Aorta (tissue), 5 donors: ENCODE measurements around the gene AR. TPM values are rescaled to one million over a fixed set of nuclear protein-coding genes. Genes with fewer than 3 reads are reported as not detected.

Source experiments
- ATAC-seq: fragments of 200-7000 bp; cut with Tn5 transposase; one replicate; pipeline ENCODE4 v1.9.1; 2022; ENCODE audit warnings: moderate library complexity; ENCODE audit not compliant: low FRiP score
- DNase-seq, 2 donors: peaks; one replicate each; pipeline ENCODE4 v3.0.0-alpha.2; 2020
- H3K27ac ChIP-seq, 2 donors: one replicate each; pipeline ENCODE4 v1.5.1; 2013; ENCODE audit warnings: low read length in 2 of 2, mild to moderate bottlenecking in 2 of 2, moderate library complexity in 2 of 2, control low read depth in 1 of 2, inconsistent platforms in 1 of 2, low read depth in 1 of 2
- H3K27me3 ChIP-seq, 2 donors: one replicate each; pipeline ENCODE4 v1.6.1; 2013; ENCODE audit warnings: control low read depth in 1 of 2, low read length in 1 of 2, mild to moderate bottlenecking in 1 of 2, moderate library complexity in 1 of 2; ENCODE audit not compliant: insufficient read depth in 2 of 2, control insufficient read depth in 1 of 2
- H3K36me3 ChIP-seq, 2 donors: one replicate each; pipeline ENCODE4 v1.6.1; 2013; ENCODE audit warnings: control low read depth in 1 of 2, low read length in 1 of 2, mild to moderate bottlenecking in 1 of 2; ENCODE audit not compliant: insufficient read depth in 2 of 2, control insufficient read depth in 1 of 2
- H3K4me1 ChIP-seq, 2 donors: one replicate each; pipeline ENCODE4 v1.6.1; 2013; ENCODE audit warnings: low read length in 2 of 2, control low read depth in 1 of 2, mild to moderate bottlenecking in 1 of 2, moderate library complexity in 1 of 2; ENCODE audit not compliant: insufficient read depth in 2 of 2, control insufficient read depth in 1 of 2
- H3K4me3 ChIP-seq, 2 donors: one replicate each; pipeline ENCODE4 v1.5.1; 2013; ENCODE audit warnings: low read length in 2 of 2, control low read depth in 1 of 2, mild to moderate bottlenecking in 1 of 2
- H3K9me3 ChIP-seq: one replicate; pipeline ENCODE4 v1.6.1; 2013; ENCODE audit warnings: mild to moderate bottlenecking, low read length; ENCODE audit not compliant: control insufficient read depth
- WGBS, 2 donors: extraction: QIAGEN DNeasy Blood & Tissue Kit; methylation state at CpG; one replicate each; pipeline ENCODE4 v1.1.7; 2013; 5-methylcytosine and 5-hydroxymethylcytosine counted together
- intact Hi-C, 2 donors: fragments of 100-400 bp; cut with DNase I; formaldehyde crosslinking; loops; one replicate each; pipeline versions ENCODE4 v1.14.2 to v1.15.0; 2022
- polyA plus RNA-seq, 2 donors: library from polyadenylated mRNA; stranded (reverse); fragments of 200-250 nt; gene quantifications; one replicate each; pipeline ENCODE4 v1.2.3, GENCODE V29; 2013
- total RNA-seq, 2 donors: library from RNA; stranded (reverse); fragmentation: NEBNext Ultra II Directional; extraction: Animal tissue kit (Norgen Biotek cat#: 25700); gene quantifications; one replicate each; pipeline ENCODE4 v1.2.1, GENCODE V29; 2021
- donor health status: healthy with polysubstance abuse.
- donor health status: Bipolar disorder and iron deficiency.
- donor health status: DM: no; HTN: no; CAD: no.
- donor health status: DM: no; HTN: no; CAD: no.
- donor health status: DM: yes; HTN: yes; CAD: no.

AR gene
- total and polyA plus RNA-seq, 4 donors, result 1.6 to 17.9 (median 8.9) TPM

DNA sequence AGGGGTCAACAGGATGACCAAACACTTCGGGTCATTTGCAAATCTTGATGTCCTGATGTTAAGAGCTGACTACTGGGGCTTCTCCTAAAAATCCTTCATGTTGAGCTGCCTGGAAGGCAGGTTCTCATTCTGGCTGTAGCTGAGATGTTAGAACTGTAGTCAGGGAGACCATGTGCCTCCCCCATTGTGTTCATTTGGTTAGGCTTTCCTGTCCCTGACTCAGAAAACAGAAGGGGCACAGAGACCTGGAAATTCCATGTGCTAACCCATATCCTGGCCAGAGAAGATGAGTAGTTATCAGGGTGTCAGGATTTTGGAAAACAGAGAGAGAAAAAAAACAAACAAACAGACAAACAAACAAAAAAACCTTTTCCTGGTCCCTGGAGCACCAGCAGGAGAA is 177.5 kb downstream of the AR start:
- no peaks in the 10 kb centered on the region for H3K4me1 ChIP-seq
- no peaks in the 10 kb centered on the region for H3K9me3 ChIP-seq
- H3K4me3 ChIP-seq, result no peak overlapping the region
- ATAC-seq, result no peak
- H3K27ac ChIP-seq, result no peak overlapping the region
- DNase-seq, result no peak
- H3K27me3 ChIP-seq, result no peaks in the 10 kb centered on the region
- H3K36me3 ChIP-seq, result peaks cover 0 to 5% of the 10 kb centered on the region in 2 donors
- intact Hi-C loops, result loop anchor here in 1 of 2 donors (10.0 kb wide), 1 partner anchor 177 kb away; the partner anchor contains the start of gene AR
- WGBS, 2 donors, result 76 to 94% methylated on average over 1 of the region's 1 CpG

- 69 to 71% methylated on average over 5 of the region's 5 CpGs for WGBS, 2 donors
- Histone ChIP-seq H3K27ac (no peak overlapping the region), H3K4me1 (no peaks in the 10 kb centered on the region), H3K4me3 (no peak overlapping the region), H3K9me3 (no peaks in the 10 kb centered on the region), H3K36me3 (peaks cover 0 to 5% of the 10 kb centered on the region in 2 donors), H3K27me3 (no peaks in the 10 kb centered on the region)
- no peak for ATAC-seq
- no peak for DNase-seq
- intact Hi-C loops, result loop anchor here in 1 of 2 donors (10.0 kb wide), 1 partner anchor 179 kb away; the partner anchor contains the start of gene AR
These were observed 179.9 kb downstream of the AR start for GRCh38 chrX:67723580-67724351.

DNA sequence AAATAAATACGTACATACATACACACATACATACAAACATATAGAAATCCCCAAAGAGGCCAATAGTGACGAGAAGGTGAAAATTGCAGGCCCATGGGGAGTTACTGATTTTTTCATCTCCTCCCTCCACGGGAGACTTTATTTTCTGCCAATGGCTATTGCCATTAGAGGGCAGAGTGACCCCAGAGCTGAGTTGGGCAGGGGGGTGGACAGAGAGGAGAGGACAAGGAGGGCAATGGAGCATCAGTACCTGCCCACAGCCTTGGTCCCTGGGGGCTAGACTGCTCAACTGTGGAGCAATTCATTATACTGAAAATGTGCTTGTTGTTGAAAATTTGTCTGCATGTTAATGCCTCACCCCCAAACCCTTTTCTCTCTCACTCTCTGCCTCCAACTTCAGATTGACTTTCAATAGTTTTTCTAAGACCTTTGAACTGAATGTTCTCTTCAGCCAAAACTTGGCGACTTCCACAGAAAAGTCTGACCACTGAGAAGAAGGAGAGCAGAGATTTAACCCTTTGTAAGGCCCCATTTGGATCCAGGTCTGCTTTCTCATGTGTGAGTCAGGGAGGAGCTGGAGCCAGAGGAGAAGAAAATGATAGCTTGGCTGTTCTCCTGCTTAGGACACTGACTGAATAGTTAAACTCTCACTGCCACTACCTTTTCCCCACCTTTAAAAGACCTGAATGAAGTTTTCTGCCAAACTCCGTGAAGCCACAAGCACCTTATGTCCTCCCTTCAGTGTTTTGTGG is 180.7 kb downstream of the AR start:
- 41 to 63% methylated on average over 5 of the region's 5 CpGs for WGBS, 2 donors
- intact Hi-C loops, result loop anchor here in 1 of 2 donors (10.0 kb wide), 1 partner anchor 180 kb away; the partner anchor contains the start of gene AR
- H3K27ac ChIP-seq, result no peak overlapping the region

GRCh38 chrX:67725471-67725870 is 181.7 kb downstream of the AR start:
- intact Hi-C loops, result loop anchor here in 1 of 2 donors (10.0 kb wide), 1 partner anchor 181 kb away; the partner anchor contains the start of gene AR
- no peak for DNase-seq
- H3K4me3 ChIP-seq, result no peak overlapping the region
- no peak for ATAC-seq
- peaks cover 0 to 5% of the 10 kb centered on the region in 2 donors for H3K36me3 ChIP-seq
- H3K27me3 ChIP-seq, result no peaks in the 10 kb centered on the region
- no peaks in the 10 kb centered on the region for H3K9me3 ChIP-seq
- no peak overlapping the region for H3K27ac ChIP-seq
- 86 to 97% methylated on average over 2 of the region's 2 CpGs for WGBS, 2 donors
- no peaks in the 10 kb centered on the region for H3K4me1 ChIP-seq

More for the DNA sequence above, 180.7 kb downstream of the AR start:
- no peak overlapping the region for H3K4me3 ChIP-seq
- no peak for ATAC-seq
- H3K27me3 ChIP-seq, result no peaks in the 10 kb centered on the region
- no peaks in the 10 kb centered on the region for H3K9me3 ChIP-seq
- no peak for DNase-seq
- no peaks in the 10 kb centered on the region for H3K4me1 ChIP-seq
- peaks cover 0 to 5% of the 10 kb centered on the region in 2 donors for H3K36me3 ChIP-seq

- Histone ChIP-seq H3K4me3 (no peak overlapping the region), H3K9me3 (no peaks in the 10 kb centered on the region), H3K36me3 (peaks cover 0 to 2% of the 10 kb centered on the region in 2 donors), H3K27ac (no peak overlapping the region), H3K27me3 (no peaks in the 10 kb centered on the region), H3K4me1 (no peaks in the 10 kb centered on the region)
- ATAC-seq (no peak), DNase-seq (no peak)
- intact Hi-C loops, result loop anchor here in 1 of 2 donors (10.0 kb wide), 1 partner anchor 181 kb away; the partner anchor contains the start of gene AR
- 43 to 50% methylated on average over 1 of the region's 1 CpG for WGBS, 2 donors
These were observed 182.2 kb downstream of the AR start for GRCh38 chrX:67726018-67726417.

DNA sequence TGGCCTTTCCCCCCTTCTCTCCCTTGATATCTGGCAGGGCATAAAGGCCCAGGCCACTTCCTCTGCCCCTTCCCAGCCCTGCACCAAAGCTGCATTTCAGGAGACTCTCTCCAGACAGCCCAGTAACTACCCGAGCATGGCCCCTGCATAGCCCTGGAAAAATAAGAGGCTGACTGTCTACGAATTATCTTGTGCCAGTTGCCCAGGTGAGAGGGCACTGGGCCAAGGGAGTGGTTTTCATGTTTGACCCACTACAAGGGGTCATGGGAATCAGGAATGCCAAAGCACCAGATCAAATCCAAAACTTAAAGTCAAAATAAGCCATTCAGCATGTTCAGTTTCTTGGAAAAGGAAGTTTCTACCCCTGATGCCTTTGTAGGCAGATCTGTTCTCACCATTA is 183.8 kb downstream of the AR start:
- intact Hi-C loops, result loop anchor here in 1 of 2 donors (10.0 kb wide), 1 partner anchor 183 kb away; the partner anchor contains the start of gene AR
- Histone ChIP-seq H3K9me3 (no peaks in the 10 kb centered on the region), H3K4me3 (no peak overlapping the region), H3K27ac (no peak overlapping the region), H3K4me1 (no peaks in the 10 kb centered on the region), H3K27me3 (no peaks in the 10 kb centered on the region), H3K36me3 (peaks cover 0 to 2% of the 10 kb centered on the region in 2 donors)
- ATAC-seq, result no peak
- WGBS, 2 donors, result 56 to 82% methylated on average over 2 of the region's 2 CpGs
- no peak for DNase-seq

- intact Hi-C loops, result no loop called here
- peaks cover 0 to 2% of the 10 kb centered on the region in 2 donors for H3K36me3 ChIP-seq
- no peak overlapping the region for H3K4me3 ChIP-seq
- no peak for ATAC-seq
- H3K9me3 ChIP-seq, result no peaks in the 10 kb centered on the region
- H3K4me1 ChIP-seq, result no peaks in the 10 kb centered on the region
- no peak for DNase-seq
- no peaks in the 10 kb centered on the region for H3K27me3 ChIP-seq
- H3K27ac ChIP-seq, result no peak overlapping the region
- WGBS, 2 donors, result 22 to 31% methylated on average over 2 of the region's 2 CpGs
These were observed 186.5 kb downstream of the AR start for GRCh38 chrX:67730296-67730695.

- no peak for ATAC-seq
- intact Hi-C loops, result no loop called here
These were observed 187.2 kb downstream of the AR start for GRCh38 chrX:67731061-67731460.

More at GRCh38 chrX:67731061-67731460, 187.2 kb downstream of the AR start:
- H3K4me1 ChIP-seq, result no peaks in the 10 kb centered on the region
- H3K9me3 ChIP-seq, result no peaks in the 10 kb centered on the region
- no peaks in the 10 kb centered on the region for H3K36me3 ChIP-seq
- no peak overlapping the region for H3K27ac ChIP-seq
- H3K27me3 ChIP-seq, result no peaks in the 10 kb centered on the region
- no peak for DNase-seq
- H3K4me3 ChIP-seq, result no peak overlapping the region
